HFF-Myc (cell line): Measurements from ENCODE around the gene NHEJ1.
A peak's percentile ranks its signal among the peaks of the same experiment; 100 is the strongest.

Source experiments
- DNase-seq: peaks from one replicate; pipeline ENCODE4 v3.0.0-alpha.2; 2011; ENCODE audit warnings: low read depth; ENCODE audit errors: extremely low read depth
- H3K4me3 ChIP-seq: replicated peaks from 2 replicates; pipeline ENCODE4 v1.5.1; 2011; ENCODE audit warnings: low read depth, mild to moderate bottlenecking, control low read depth, low read length
- CTCF ChIP-seq: IDR thresholded peaks from 2 replicates; pipeline ENCODE4 v1.5.1; 2012; ENCODE audit warnings: mild to moderate bottlenecking, low read depth, low read length, control low read depth; ENCODE audit errors: missing control alignments

NHEJ1 gene

GRCh38 chr2:219056176-219056895 lies 104.3 kb downstream of the NHEJ1 start:
- DNase-seq, result no peak
- H3K4me3 ChIP-seq, result no peak overlapping the region
- TF ChIP-seq CTCF, result no peak

- no peak for DNase-seq
- TF ChIP-seq CTCF, result no peak
These were observed 105.4 kb downstream of the NHEJ1 start for GRCh38 chr2:219054956-219055903.

GRCh38 chr2:219049282-219049681 lies 111.3 kb downstream of the NHEJ1 start:
- DNase-seq, result no peak
- no peak for TF ChIP-seq CTCF
- no peak overlapping the region for H3K4me3 ChIP-seq

More at GRCh38 chr2:219054956-219055903, 105.4 kb downstream of the NHEJ1 start:
- no peak overlapping the region for H3K4me3 ChIP-seq

- no peak for TF ChIP-seq CTCF
- H3K4me3 ChIP-seq, result no peak overlapping the region
- DNase-seq, result peak; percentile 4
These were observed 114.6 kb downstream of the NHEJ1 start for GRCh38 chr2:219045937-219046550.

GRCh38 chr2:219042750-219043149 lies 117.9 kb downstream of the NHEJ1 start:
- no peak for TF ChIP-seq CTCF
- no peak for DNase-seq
- no peak overlapping the region for H3K4me3 ChIP-seq

- no peak for TF ChIP-seq CTCF
These were observed 118.5 kb downstream of the NHEJ1 start for GRCh38 chr2:219042157-219042556.

More at GRCh38 chr2:219042157-219042556, 118.5 kb downstream of the NHEJ1 start:
- no peak overlapping the region for H3K4me3 ChIP-seq
- no peak for DNase-seq
